GM23338 (cell line): Measurements from ENCODE around the gene BCAS3. TPM values are rescaled to one million over a fixed set of nuclear protein-coding genes. Genes with fewer than 3 reads are reported as not detected.

Experiments used
- ATAC-seq: fragments of 200-7000 bp; cut with Tn5 transposase; 3 replicates; pipeline ENCODE4 v1.9.1; 2020
- DNase-seq: peaks from one replicate; pipeline ENCODE4 v3.0.0-alpha.2; 2015; ENCODE audit warnings: low spot score
- H2AFZ ChIP-seq: fragments of 200-600 bp; sonication (generic); 2 replicates; pipeline ENCODE4 v1.8.0; 2016; ENCODE audit warnings: antibody characterized with exemption, mild to moderate bottlenecking, moderate library complexity
- H3F3A ChIP-seq: fragments of 200-600 bp; sonication (generic); replicated peaks from 2 replicates; pipeline ENCODE4 v1.8.0; 2017; ENCODE audit warnings: antibody characterized with exemption, mixed run types, low read depth
- H3K27ac ChIP-seq: fragments of 200-600 bp; sonication (generic); 2 replicates; pipeline ENCODE4 v1.6.1; 2016; ENCODE audit warnings: low read depth
- H3K27me3 ChIP-seq: fragments of 200-600 bp; sonication (generic); 2 replicates; pipeline ENCODE4 v1.8.0; 2016; ENCODE audit warnings: mild to moderate bottlenecking, mixed run types, moderate library complexity; ENCODE audit not compliant: insufficient read depth
- H3K36me3 ChIP-seq: fragments of 200-600 bp; sonication (generic); 2 replicates; pipeline ENCODE4 v1.8.0; 2016; ENCODE audit warnings: mild to moderate bottlenecking; ENCODE audit not compliant: insufficient read depth
- H3K4me1 ChIP-seq: fragments of 200-600 bp; sonication (generic); 2 replicates; pipeline ENCODE4 v1.8.0; 2016; ENCODE audit warnings: mild to moderate bottlenecking, moderate library complexity; ENCODE audit not compliant: insufficient read depth
- H3K4me2 ChIP-seq: fragments of 200-600 bp; sonication (generic); 2 replicates; pipeline ENCODE4 v1.7.1; 2017; ENCODE audit warnings: mixed run types
- H3K4me3 ChIP-seq: fragments of 200-600 bp; sonication (generic); 2 replicates; pipeline ENCODE4 v1.6.1; 2016; ENCODE audit warnings: mixed run types
- H3K79me2 ChIP-seq: fragments of 200-600 bp; sonication (generic); replicated peaks from 2 replicates; pipeline ENCODE4 v1.8.0; 2017; ENCODE audit warnings: mild to moderate bottlenecking; ENCODE audit not compliant: insufficient read depth
- H3K9me2 ChIP-seq: fragments of 200-600 bp; sonication (generic); 2 replicates; pipeline ENCODE4 v1.8.0; 2017; ENCODE audit not compliant: insufficient read depth
- H4K20me1 ChIP-seq: fragments of 200-600 bp; sonication (generic); replicated peaks from 2 replicates; pipeline ENCODE4 v1.8.0; 2017; ENCODE audit warnings: mild to moderate bottlenecking; ENCODE audit not compliant: insufficient read depth
- H3K27ac Mint-ChIP-seq: 2 replicates; pipeline ENCODE4 v1.8.0; 2020; ENCODE audit warnings: inconsistent platforms, mild to moderate bottlenecking, moderate library complexity, mixed read lengths
- H3K27me3 Mint-ChIP-seq: 3 replicates; pipeline ENCODE4 v1.8.0; 2022; ENCODE audit warnings: low read depth, mild to moderate bottlenecking, moderate library complexity, mixed read lengths, inconsistent platforms; ENCODE audit not compliant: insufficient read depth, poor library complexity
- H3K36me3 Mint-ChIP-seq: 3 replicates; pipeline ENCODE4 v1.8.0; 2021; ENCODE audit warnings: low read depth, mild to moderate bottlenecking, inconsistent platforms, moderate library complexity, mixed read lengths
- H3K4me1 Mint-ChIP-seq: 3 replicates; pipeline ENCODE4 v1.8.0; 2020; ENCODE audit warnings: mild to moderate bottlenecking, inconsistent platforms, mixed read lengths
- H3K4me3 Mint-ChIP-seq: 3 replicates; pipeline ENCODE4 v1.8.0; 2021; ENCODE audit warnings: moderate library complexity, mild to moderate bottlenecking, inconsistent platforms, mixed read lengths
- H3K9me3 Mint-ChIP-seq: 3 replicates; pipeline ENCODE4 v1.8.0; 2020; ENCODE audit warnings: moderate library complexity, mild to moderate bottlenecking, inconsistent platforms, mixed read lengths
- CREB1 ChIP-seq: fragments of 250-450 bp; sonication (Bioruptor Pico); IDR thresholded peaks from 2 replicates; pipeline ENCODE4 v1.5.0; 2020; ENCODE audit warnings: low read depth, mild to moderate bottlenecking, moderate library complexity
- CTCF ChIP-seq, 2 experiments: fragments of 200-600 bp in 1 of 2; sonication (generic) in 1 of 2; conservative IDR thresholded peaks; 2 replicates each; pipeline versions ENCODE4 v1.5.1 to v1.6.1; 2016 to 2017; ENCODE audit warnings: antibody characterized with exemption in 2 of 2, low read depth in 2 of 2, mild to moderate bottlenecking in 2 of 2, moderate library complexity in 1 of 2
- ETS1 ChIP-seq: IDR thresholded peaks from 2 replicates; pipeline ENCODE4 v1.6.1; 2016; ENCODE audit warnings: antibody characterized with exemption
- EZH2 ChIP-seq: fragments of 200-600 bp; sonication (generic); IDR thresholded peaks from one replicate; pipeline ENCODE4 v1.8.0; 2017; ENCODE audit warnings: antibody characterized with exemption, mild to moderate bottlenecking, low read depth; ENCODE audit not compliant: unreplicated experiment
- EZH2phosphoT487 ChIP-seq: fragments of 200-600 bp; sonication (generic); IDR thresholded peaks from one replicate; pipeline ENCODE4 v1.8.1; 2018; ENCODE audit warnings: antibody characterized with exemption; ENCODE audit not compliant: unreplicated experiment
- JUNB ChIP-seq: IDR thresholded peaks from one replicate; pipeline ENCODE4 v1.6.1; 2016; ENCODE audit warnings: antibody characterized with exemption; ENCODE audit not compliant: unreplicated experiment
- NANOG ChIP-seq: IDR thresholded peaks from 2 replicates; pipeline ENCODE4 v1.6.1; 2016; ENCODE audit warnings: antibody characterized with exemption, borderline replicate concordance
- POLR2AphosphoS5 ChIP-seq: IDR thresholded peaks from 2 replicates; pipeline ENCODE4 v1.6.1; 2016; ENCODE audit warnings: antibody characterized with exemption, low read depth
- REST ChIP-seq: IDR thresholded peaks from one replicate; pipeline ENCODE4 v1.6.1; 2018; ENCODE audit warnings: antibody characterized with exemption; ENCODE audit not compliant: unreplicated experiment
- STAT1 ChIP-seq: IDR thresholded peaks from one replicate; pipeline ENCODE4 v1.6.1; 2016; ENCODE audit warnings: antibody characterized with exemption; ENCODE audit not compliant: unreplicated experiment
- ZNF114 ChIP-seq: fragments of 250-450 bp; sonication (Bioruptor Pico); IDR thresholded peaks from 2 replicates; pipeline ENCODE4 v1.5.0; 2020; ENCODE audit warnings: mild to moderate bottlenecking, moderate library complexity
- ZNF331 ChIP-seq: fragments of 250-450 bp; sonication (Bioruptor Pico); IDR thresholded peaks from 2 replicates; pipeline ENCODE4 v1.5.0; 2020; ENCODE audit warnings: low read depth, mild to moderate bottlenecking, moderate library complexity
- ZNF462 ChIP-seq: fragments of 250-450 bp; sonication (Bioruptor Pico); IDR thresholded peaks from 2 replicates; pipeline ENCODE4 v1.5.0; 2020; ENCODE audit warnings: mild to moderate bottlenecking, moderate library complexity
- polyA plus RNA-seq: library from polyadenylated mRNA; unstranded; fragments of >200 nt; fragmentation: Nextera tagmentation; extraction: Ambion mirVana; gene quantifications from 2 replicates; pipeline ENCODE4 v1.2.1, GENCODE V29; 2016
- total RNA-seq: library from RNA; depleted of rRNA; stranded (reverse); fragments of >200 nt; shearing (Covaris generic); gene quantifications from 2 replicates; pipeline ENCODE4 v1.2.3, GENCODE V29; 2014

The BCAS3 gene
- total and polyA plus RNA-seq, 2 experiments from 2014 or later: 8.2 to 28.0 TPM

GRCh38 chr17:61023996-61024395, 346.3 kb downstream of the BCAS3 start:
- no peak overlapping the region for H3K4me3 Mint-ChIP-seq
- no peak overlapping the region for H3K27ac ChIP-seq
- H2AFZ ChIP-seq: no peak overlapping the region
- H3K4me1 ChIP-seq: no peaks in the 10 kb centered on the region
- H3K4me1 Mint-ChIP-seq: no peaks in the 10 kb centered on the region
- no peaks in the 10 kb centered on the region for H3K27me3 Mint-ChIP-seq
- no peak overlapping the region for H3K27ac Mint-ChIP-seq
- TF ChIP-seq CTCF (conservative IDR thresholded peaks at IDR 0.05; ENCODE audit: low read depth in 2 of 2) (no peak), EZH2phosphoT487 (no peak), NANOG (no peak), ZNF462 (no peak), POLR2AphosphoS5 (no peak), JUNB (no peak), ZNF331 (CRISPR knock-in tag) (no peak), CREB1 (no peak), ETS1 (no peak), STAT1 (no peak), ZNF114 (CRISPR knock-in tag) (no peak), REST (no peak), EZH2 (no peak)
- H3K9me3 Mint-ChIP-seq: no peaks in the 10 kb centered on the region
- H3K27me3 ChIP-seq: no peaks in the 10 kb centered on the region
- H3K36me3 Mint-ChIP-seq: no peaks in the 10 kb centered on the region
- no peaks in the 10 kb centered on the region for H3K36me3 ChIP-seq
- H3K9me2 ChIP-seq: no peaks in the 10 kb centered on the region
- H3K79me2 ChIP-seq: no peaks in the 10 kb centered on the region
- H3K4me3 ChIP-seq: no peak overlapping the region
- ATAC-seq: no peak
- no peaks in the 10 kb centered on the region for H3F3A ChIP-seq
- no peaks in the 10 kb centered on the region for H4K20me1 ChIP-seq
- H3K4me2 ChIP-seq: no peak overlapping the region
- DNase-seq: no peak
